Measurements from ENCODE around the gene CLBA1. TPM values are rescaled to one million over a fixed set of nuclear protein-coding genes. Genes with fewer than 3 reads are reported as not detected.
"Not testable (repeated sequence)": the region's sequence is repeated elsewhere in the genome, so short reads cannot be mapped to it uniquely, and the experiment has no call there.

CLBA1 gene
- total RNA-seq, 4 donors from 2014 or later = 16.8 to 31.6 (median 20.9) TPM

- intact Hi-C loops (cut with DNase I) = no loop called here
- DNase-seq = no peak
- H3K4me1 ChIP-seq = no peaks in the 10 kb centered on the region
- no peak overlapping the region for H3K27ac ChIP-seq
- H3K27me3 ChIP-seq = no peaks in the 10 kb centered on the region
- WGBS, 2 donors = 95% methylated on average over 11 of the region's 11 CpGs; no CpG with 5 or more reads in 1 of the 2 donors
- H3K36me3 ChIP-seq = no peaks in the 10 kb centered on the region
- TF ChIP-seq POLR2A (IDR thresholded peaks at IDR 0.05) = no peak
- TF ChIP-seq CTCF (IDR thresholded peaks at IDR 0.05) = no peak
- no peaks in the 10 kb centered on the region for H3K9me3 ChIP-seq
- H3K4me3 ChIP-seq (replicated peaks in 1 of 3) = no peak overlapping the region
These were observed 36.9 kb upstream of the CLBA1 start for GRCh38 chr14:104948736-104949031.

GRCh38 chr14:104949406-104949955 lies 36.1 kb upstream of the CLBA1 start:
- intact Hi-C loops (cut with DNase I); H3K4me1 ChIP-seq; H3K27ac ChIP-seq; DNase-seq; H3K27me3 ChIP-seq; H3K36me3 ChIP-seq; H3K4me3 ChIP-seq (replicated peaks in 1 of 3); H3K9me3 ChIP-seq: not testable (repeated sequence)
- WGBS, 2 donors = 94 to 100% methylated on average over 4 to 22 of the region's 24 CpGs

GRCh38 chr14:104950021-104950420 lies 35.6 kb upstream of the CLBA1 start:
- Histone ChIP-seq H3K4me1 (no peaks in the 10 kb centered on the region), H3K4me3 (replicated peaks in 1 of 3) (no peak overlapping the region), H3K36me3 (no peaks in the 10 kb centered on the region), H3K27ac (no peak overlapping the region), H3K9me3 (no peaks in the 10 kb centered on the region), H3K27me3 (no peaks in the 10 kb centered on the region)
- WGBS, 2 donors = 72 to 93% methylated on average over 6 to 10 of the region's 17 CpGs
- no peak for DNase-seq
- intact Hi-C loops (cut with DNase I) = no loop called here
- no peak for TF ChIP-seq CTCF (IDR thresholded peaks at IDR 0.05)
- no peak for TF ChIP-seq POLR2A (IDR thresholded peaks at IDR 0.05)

- H3K4me3 ChIP-seq (replicated peaks in 1 of 3); H3K27me3 ChIP-seq; H3K27ac ChIP-seq; H3K4me1 ChIP-seq; H3K36me3 ChIP-seq; H3K9me3 ChIP-seq; DNase-seq; intact Hi-C loops (cut with DNase I): not testable (repeated sequence)
- 96% methylated on average over 13 of the region's 15 CpGs; no CpG with 5 or more reads in 1 of the 2 donors for WGBS, 2 donors
These were observed 34.9 kb upstream of the CLBA1 start for GRCh38 chr14:104950701-104951100.

- H3K27me3 ChIP-seq; H3K36me3 ChIP-seq; H3K9me3 ChIP-seq; DNase-seq; H3K4me3 ChIP-seq (replicated peaks in 1 of 3); intact Hi-C loops (cut with DNase I); H3K27ac ChIP-seq; H3K4me1 ChIP-seq: not testable (repeated sequence)
- 89% methylated on average over 13 to 26 of the region's 28 CpGs for WGBS, 2 donors
These were observed 33.5 kb upstream of the CLBA1 start for GRCh38 chr14:104951863-104952657.

GRCh38 chr14:104953097-104953496 lies 32.5 kb upstream of the CLBA1 start:
- no peaks in the 10 kb centered on the region for H3K36me3 ChIP-seq
- no peak for TF ChIP-seq CTCF (IDR thresholded peaks at IDR 0.05)
- TF ChIP-seq POLR2A (IDR thresholded peaks at IDR 0.05) = no peak
- DNase-seq = no peak
- intact Hi-C loops (cut with DNase I) = no loop called here
- H3K27ac ChIP-seq = no peak overlapping the region
- 93% methylated on average over 10 to 11 of the region's 13 CpGs for WGBS, 2 donors
- no peaks in the 10 kb centered on the region for H3K27me3 ChIP-seq
- H3K4me1 ChIP-seq = peaks cover 0 to 9% of the 10 kb centered on the region in 2 donors
- no peak overlapping the region for H3K4me3 ChIP-seq (replicated peaks in 1 of 3)
- H3K9me3 ChIP-seq = no peaks in the 10 kb centered on the region
